GM08714 (cell line): ENCODE results near the gene ACAP2.
"Not testable (repeated sequence)": the region's sequence is repeated elsewhere in the genome, so short reads cannot be mapped to it uniquely, and the experiment has no call there.

Experiments
- H3K4me3 ChIP-seq: fragments of 200-500 bp; sonication (Bioruptor generic); 2 replicates; pipeline ENCODE4 v1.5.1; 2014; ENCODE audit warnings: mild to moderate bottlenecking, low read length, inconsistent platforms
- ZNF274 ChIP-seq: IDR thresholded peaks from 2 replicates; pipeline ENCODE4 v1.6.1; 2012; ENCODE audit warnings: mild to moderate bottlenecking, low read depth, low read length

The ACAP2 gene

DNA sequence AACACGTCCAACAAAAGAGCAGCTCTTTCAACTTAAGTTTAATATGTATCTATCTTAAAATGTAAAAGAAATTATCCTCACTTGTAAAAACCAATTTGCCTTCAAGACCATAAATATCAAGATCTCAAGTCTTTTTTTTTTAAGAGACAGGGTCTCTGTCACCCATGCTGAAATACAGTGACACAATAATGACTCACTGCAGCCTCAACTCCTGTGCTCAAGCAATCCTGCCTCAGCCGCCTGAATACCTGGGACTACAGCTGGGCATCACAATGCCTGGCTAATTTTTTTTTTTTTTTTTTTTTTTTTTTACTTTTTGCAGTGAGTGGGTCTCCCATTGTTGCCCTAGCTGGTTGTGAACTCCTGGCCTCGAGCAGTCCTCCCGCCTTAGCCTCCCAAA, 26.0 kb downstream of the ACAP2 start:
- TF ChIP-seq ZNF274 = no peak
- H3K4me3 ChIP-seq = no peak overlapping the region

DNA sequence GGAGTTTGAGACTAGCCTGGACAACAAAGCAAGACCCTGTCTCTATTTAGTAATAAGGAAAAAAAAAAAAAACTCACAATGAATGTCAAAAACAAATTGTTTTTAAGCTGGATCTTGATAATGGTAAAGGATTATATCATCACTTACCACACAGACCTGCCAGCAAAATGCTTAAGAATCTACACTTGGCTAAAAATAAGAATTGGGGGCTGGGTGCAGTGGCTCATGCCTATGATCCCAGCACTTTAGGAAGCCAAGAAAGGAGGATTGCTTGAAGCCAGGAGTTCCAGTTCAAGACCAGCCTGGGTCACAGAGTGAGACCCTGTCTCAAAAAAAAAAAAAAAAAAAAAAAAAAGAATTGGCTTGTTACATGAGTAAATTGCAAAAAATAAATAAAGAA, 31.0 kb downstream of the ACAP2 start:
- no peak overlapping the region for H3K4me3 ChIP-seq
- TF ChIP-seq ZNF274 = no peak

DNA sequence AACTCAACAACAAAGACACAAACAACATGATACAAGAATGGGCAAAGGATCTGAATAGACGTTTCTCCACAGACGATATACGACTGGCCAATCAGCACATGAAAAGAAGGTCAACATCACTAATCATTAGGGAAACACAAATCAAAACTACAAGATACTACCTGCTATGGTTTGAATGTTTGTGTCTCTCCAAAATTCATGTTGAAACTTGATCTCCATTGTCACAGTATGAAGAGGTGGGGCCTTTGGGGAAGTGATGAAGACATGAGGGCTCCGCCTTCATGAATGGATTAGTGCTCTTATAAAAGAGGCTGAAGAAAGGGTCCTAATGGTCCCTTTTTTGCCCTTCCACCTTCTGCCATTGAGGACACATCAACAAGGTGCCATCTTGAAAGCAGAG, 32.3 kb downstream of the ACAP2 start:
- TF ChIP-seq ZNF274 = no peak

DNA sequence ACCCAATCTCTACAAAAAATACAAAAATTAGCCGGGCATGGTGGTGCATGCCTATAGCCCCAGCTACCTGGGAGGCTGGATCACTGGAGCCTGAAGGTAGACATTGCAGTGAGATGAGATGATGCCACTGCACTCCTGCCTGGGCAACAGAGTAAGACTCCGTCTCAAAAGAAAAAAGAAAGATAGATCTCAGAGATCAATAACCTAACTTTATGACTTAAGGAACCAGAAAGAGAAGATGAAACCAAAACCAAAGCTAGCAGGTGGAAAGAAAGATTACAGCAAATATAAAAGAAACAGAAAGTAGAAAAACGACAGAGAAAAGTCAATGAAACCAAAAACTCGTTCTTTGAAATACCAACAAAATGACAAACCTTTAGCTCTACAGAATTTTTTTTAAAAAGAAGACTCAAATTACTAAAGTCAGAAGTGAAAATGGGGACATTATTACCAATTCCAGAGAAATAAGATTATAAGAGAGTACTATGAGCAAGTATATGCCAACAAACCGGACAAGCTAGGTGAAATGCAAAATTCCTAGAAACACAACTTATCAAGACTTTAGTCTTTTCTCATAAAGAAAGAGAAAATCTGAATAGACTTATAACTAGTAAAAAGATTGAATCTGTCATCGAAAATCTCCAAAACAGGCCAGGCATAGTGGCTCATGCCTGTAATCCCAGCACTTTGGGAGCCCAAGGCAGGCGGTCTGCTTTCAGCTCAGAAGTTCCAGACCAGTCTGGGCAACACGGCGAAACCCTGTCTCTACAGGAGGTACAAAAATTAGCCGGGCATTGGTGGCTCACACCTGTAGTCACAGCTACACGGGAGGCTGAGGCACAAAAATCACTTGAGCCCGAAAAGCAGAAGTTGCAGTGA, 35.0 kb downstream of the ACAP2 start:
- H3K4me3 ChIP-seq = no peak overlapping the region
- no peak for TF ChIP-seq ZNF274

More for the DNA sequence above, 32.3 kb downstream of the ACAP2 start:
- no peak overlapping the region for H3K4me3 ChIP-seq

DNA sequence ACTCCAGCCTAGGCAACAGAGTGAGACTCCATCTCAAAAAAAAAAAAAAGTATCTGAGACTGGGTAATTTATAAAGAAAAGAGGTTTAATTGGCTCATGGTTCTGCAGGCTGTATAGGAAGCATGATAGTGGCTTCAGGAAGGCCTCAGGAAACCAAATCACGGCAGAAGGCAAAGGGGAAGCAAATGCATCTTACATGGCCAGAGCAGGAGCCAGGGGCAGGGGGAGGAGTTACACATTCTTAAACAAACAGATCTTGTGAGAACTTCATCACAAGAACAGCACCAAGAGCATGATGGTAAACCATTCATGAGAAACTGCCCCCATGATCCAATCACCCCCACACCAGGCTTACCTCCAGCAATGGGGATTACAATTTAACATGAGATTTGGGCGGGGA, 37.2 kb downstream of the ACAP2 start:
- no peak overlapping the region for H3K4me3 ChIP-seq
- TF ChIP-seq ZNF274 = no peak

DNA sequence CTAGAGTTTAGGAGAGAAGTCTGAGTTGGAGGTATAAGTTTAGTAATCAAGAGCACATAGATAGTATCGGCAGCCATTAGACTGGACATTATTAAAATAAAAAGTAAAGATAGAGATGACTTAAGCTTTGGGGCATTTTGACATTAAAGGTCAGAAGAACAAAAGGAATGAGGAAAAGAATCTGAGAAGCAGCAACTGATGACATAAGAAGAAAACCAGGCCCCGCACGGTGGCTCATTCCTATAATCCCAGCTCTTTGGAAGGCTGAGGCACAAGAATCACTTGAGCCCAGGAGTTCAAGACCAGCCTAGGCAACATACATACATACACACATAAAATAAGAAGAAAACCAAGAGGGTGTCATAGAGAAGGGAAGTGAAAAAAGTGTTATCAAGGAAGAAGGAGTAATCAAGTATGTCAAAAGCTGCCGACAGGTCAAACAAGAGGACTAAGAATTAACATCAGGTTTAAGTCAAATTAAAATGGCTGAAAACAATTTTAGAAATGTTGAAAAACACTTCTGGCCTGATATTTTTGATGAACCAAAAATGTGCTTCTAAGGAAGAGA, 38.9 kb downstream of the ACAP2 start:
- TF ChIP-seq ZNF274 = no peak
- H3K4me3 ChIP-seq = no peak overlapping the region

DNA sequence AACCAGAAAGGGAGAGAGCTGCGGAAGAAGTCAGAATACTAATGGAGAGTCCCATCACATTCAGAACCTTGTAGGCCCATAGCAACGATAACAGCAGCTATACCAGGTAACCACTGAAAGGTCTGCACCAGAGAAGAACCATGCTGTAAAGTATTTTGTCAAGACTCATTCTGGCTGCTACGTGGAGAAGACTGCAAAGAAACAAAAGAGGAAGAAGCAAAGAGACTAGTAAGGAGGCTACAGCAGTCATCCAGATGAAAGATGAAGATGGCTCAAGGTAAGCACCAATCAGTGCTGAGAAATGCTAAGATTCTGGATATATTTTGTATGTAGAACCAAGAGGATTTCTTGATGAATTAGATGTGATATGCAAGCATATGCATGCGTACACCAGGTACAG, 39.6 kb downstream of the ACAP2 start:
- no peak overlapping the region for H3K4me3 ChIP-seq
- TF ChIP-seq ZNF274 = no peak

DNA sequence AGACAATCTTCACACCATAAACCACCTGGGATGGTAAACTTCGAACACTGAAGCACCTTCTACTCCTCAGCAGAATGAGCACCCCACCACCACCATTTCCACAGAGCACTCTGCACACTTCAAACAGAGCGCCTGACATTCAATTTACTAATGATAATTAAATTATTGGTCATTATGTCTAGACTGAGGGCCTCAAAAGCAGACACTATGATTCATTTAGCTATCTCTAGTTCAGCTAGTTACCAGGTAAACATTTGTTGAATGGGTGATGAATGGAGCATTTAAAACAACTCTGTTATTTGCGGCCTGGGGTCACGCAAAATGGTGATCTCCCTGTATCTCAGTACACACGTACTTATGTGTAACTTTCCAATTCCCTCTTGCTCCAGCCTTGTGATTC, 40.9 kb downstream of the ACAP2 start:
- TF ChIP-seq ZNF274 = no peak
- H3K4me3 ChIP-seq = no peak overlapping the region

DNA sequence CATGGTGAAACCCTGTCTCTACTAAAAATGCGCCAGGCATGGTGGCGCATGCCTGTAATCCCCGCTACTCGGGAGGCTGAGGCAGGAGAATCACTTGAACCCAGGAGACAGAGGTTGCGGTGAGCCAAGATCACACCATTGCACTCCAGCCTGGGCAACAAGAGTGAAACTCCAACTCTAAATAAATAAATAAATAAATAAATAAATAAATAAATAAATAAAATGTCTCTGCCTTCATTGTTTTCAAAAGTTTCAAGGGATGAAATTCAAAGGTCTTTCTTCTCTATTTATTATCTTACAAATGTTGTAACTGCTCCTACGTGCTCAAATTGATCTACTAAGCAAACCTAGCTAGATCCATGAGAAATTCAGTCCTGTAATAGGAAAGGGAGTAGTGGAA, 44.4 kb downstream of the ACAP2 start:
- not testable (repeated sequence) for H3K4me3 ChIP-seq

DNA sequence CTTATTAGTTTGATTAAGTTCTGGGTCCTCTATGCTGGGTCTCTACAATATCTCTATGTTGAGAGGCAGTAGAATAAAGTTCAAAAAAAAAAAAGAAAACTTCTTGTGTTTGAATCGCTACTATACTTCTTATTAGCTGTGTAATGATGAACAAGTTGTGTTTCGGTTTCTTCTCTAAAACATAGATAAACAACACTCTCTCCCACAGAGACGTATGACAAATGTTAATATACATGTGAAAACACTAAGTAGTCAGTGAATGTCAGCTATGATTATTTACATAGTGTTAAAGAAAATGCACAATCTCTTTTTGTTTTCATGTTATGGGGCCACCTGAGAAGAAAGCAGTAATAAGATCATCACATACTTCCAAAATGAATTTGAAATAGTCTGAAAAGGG, 45.3 kb downstream of the ACAP2 start:
- no peak for TF ChIP-seq ZNF274
- H3K4me3 ChIP-seq = no peak overlapping the region

DNA sequence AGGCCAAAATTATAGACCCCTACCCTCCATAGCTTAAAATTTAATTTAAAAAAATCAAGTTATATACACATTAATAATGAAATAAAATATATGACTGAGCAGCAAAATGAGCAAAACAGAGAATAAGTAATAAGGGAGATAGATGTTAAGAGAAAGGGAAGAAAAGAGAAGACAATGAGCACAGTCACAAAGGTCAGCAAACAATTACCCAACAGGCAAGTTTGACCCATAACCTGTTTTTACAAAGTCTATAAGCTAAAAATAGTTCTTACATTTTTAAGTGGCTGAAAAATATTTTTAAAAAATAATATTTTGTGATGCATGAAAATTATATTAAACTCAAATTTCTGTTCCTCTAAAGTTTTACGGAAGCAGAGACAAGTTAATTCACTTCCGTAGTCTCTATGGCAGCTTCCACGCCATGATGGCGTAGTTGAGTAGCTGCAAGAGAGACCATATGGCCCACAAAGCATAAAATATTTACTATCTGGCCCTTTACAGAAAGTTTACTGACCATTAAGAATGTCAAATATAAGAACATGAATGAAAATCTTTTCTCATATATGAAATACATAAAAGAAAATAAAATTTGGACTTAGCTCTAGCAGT, 47.5 kb downstream of the ACAP2 start:
- H3K4me3 ChIP-seq = no peak overlapping the region
- no peak for TF ChIP-seq ZNF274

DNA sequence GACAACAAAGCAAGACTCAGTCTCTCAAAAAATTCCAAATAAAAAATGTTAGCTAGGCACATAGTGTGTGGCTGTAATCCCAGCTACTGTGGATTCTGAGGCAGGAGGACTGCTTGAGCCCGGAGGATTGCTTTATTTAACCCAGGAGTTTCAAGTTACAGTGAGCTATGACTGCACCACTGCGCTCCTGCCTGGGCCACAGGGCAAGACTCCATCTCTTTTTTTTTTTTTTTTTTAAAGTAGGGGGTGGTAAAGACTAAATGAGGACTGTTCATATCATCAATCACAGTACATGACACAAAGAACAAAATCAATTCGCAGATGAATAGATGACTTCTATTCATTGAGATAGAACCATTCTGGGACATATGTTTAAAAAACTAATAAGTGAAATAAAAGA, 48.1 kb downstream of the ACAP2 start:
- no peak for TF ChIP-seq ZNF274
- H3K4me3 ChIP-seq = no peak overlapping the region

DNA sequence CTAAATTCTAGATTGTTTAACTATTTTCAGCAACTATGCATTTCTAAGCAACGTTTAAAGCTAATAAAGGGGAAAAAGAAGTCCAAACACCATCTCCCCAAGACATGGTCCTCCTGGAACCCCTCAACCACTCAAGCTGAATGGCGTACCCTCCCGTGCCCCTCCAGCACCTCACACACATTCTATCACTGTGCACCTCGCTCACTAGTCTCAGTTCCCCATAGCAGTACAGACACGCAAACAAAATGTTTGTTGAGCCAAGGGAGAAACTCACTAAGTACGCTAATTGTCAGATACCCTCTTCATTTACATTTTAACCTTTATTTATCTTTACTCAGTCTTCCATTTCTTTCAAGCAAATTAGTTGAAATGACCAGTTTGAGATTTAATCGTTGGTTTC, 48.8 kb downstream of the ACAP2 start:
- TF ChIP-seq ZNF274 = no peak
- H3K4me3 ChIP-seq = no peak overlapping the region

DNA sequence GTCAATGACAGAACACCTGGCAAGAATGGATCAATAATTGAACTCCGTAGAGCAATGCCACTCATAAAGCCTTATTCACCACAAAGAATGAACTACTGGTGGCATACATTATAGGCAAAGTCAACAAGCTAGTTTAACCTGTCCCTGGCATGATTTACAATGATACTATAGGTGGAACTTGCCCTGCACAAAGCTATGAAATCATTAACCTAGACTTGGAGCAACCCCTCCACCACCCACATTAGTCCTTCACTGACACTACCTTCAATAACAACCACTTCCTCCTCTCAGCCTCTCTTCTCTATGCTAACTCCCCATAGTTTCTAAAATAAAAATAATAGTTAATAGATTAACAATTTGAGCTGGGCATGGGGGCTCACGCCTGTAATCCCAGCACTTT, 54.4 kb downstream of the ACAP2 start:
- no peak for TF ChIP-seq ZNF274

DNA sequence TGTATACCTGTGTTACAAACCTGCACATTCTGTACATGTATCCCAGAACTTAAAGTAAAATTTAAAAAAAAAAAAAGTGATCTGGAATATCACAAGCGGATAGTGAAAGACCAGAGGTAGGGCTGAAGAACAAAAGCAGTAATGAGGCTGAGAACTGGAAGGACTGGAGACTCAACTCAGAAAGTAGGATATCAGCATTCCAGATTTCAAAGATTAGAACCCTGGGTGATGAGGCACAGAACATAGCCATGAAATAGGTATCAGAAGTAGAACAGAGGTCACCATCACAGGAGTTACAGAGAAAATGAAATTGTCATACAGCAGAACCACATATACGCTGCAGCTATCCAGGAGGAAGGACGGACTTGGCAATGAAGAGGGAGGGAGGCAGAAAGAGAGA, 56.1 kb downstream of the ACAP2 start:
- no peak overlapping the region for H3K4me3 ChIP-seq
- TF ChIP-seq ZNF274 = no peak

More for the DNA sequence above, 54.4 kb downstream of the ACAP2 start:
- H3K4me3 ChIP-seq = no peak overlapping the region
